Karpas-422 (cell line): ENCODE results near the gene PARVG. TPM values are rescaled to one million over a fixed set of nuclear protein-coding genes. Genes with fewer than 3 reads are reported as not detected.

Experiments used
- DNase-seq: peaks from one replicate; pipeline ENCODE4 v3.0.0-alpha.2; 2015
- H2AFZ ChIP-seq: fragments of 200-600 bp; sonication (generic); 2 replicates; pipeline ENCODE4 v1.6.1; 2014; ENCODE audit warnings: antibody characterized with exemption, low read length, mixed read lengths
- H3K27ac ChIP-seq: fragments of 200-600 bp; sonication (generic); 2 replicates; pipeline ENCODE4 v1.5.1; 2014; ENCODE audit warnings: mild to moderate bottlenecking, low read length, moderate library complexity
- H3K27me3 ChIP-seq: fragments of 200-600 bp; sonication (generic); 2 replicates; pipeline ENCODE4 v1.6.1; 2014; ENCODE audit warnings: low read length, mixed read lengths
- H3K36me3 ChIP-seq: fragments of 200-600 bp; sonication (generic); 2 replicates; pipeline ENCODE4 v1.6.1; 2014; ENCODE audit warnings: low read length, mixed read lengths; ENCODE audit not compliant: insufficient read depth
- H3K4me1 ChIP-seq: fragments of 200-600 bp; sonication (generic); 2 replicates; pipeline ENCODE4 v1.6.1; 2014; ENCODE audit warnings: mild to moderate bottlenecking, low read length, mixed read lengths
- H3K4me2 ChIP-seq: fragments of 200-600 bp; sonication (generic); 2 replicates; pipeline ENCODE4 v1.6.1; 2014; ENCODE audit warnings: low read length, low read depth, mild to moderate bottlenecking; ENCODE audit not compliant: poor library complexity, severe bottlenecking
- H3K4me3 ChIP-seq: fragments of 200-600 bp; sonication (generic); 2 replicates; pipeline ENCODE4 v1.5.1; 2014; ENCODE audit warnings: mild to moderate bottlenecking, antibody characterized with exemption, low read length, mixed read lengths
- H3K79me2 ChIP-seq: fragments of 200-600 bp; sonication (generic); 2 replicates; pipeline ENCODE4 v1.6.1; 2014; ENCODE audit warnings: mild to moderate bottlenecking, low read length, mixed read lengths
- H3K9ac ChIP-seq: fragments of 200-600 bp; sonication (generic); 2 replicates; pipeline ENCODE4 v1.6.0; 2014; ENCODE audit warnings: low read length
- H3K9me2 ChIP-seq: fragments of 200-600 bp; sonication (generic), shearing (Covaris generic); replicated peaks from 2 replicates; pipeline ENCODE4 v1.6.0; 2014; ENCODE audit warnings: mild to moderate bottlenecking, low read length, moderate library complexity; ENCODE audit not compliant: insufficient read depth
- H3K9me3 ChIP-seq: fragments of 300-700, 200-600 bp; sonication (generic); 2 replicates; pipeline ENCODE4 v1.6.1; 2014; ENCODE audit warnings: low read length, mixed read lengths
- H4K20me1 ChIP-seq: fragments of 200-600 bp; sonication (generic); 2 replicates; pipeline ENCODE4 v1.6.1; 2014; ENCODE audit warnings: mild to moderate bottlenecking, antibody characterized with exemption, low read length, low read depth; ENCODE audit not compliant: insufficient read depth
- total RNA-seq: library from RNA; depleted of rRNA; stranded (reverse); fragments of >200 nt; shearing (Covaris generic); gene quantifications from 2 replicates; pipeline ENCODE4 v1.2.3, GENCODE V29; 2014; ENCODE audit warnings: low replicate concordance

Gene PARVG
- total RNA-seq, 1 experiment from 2014 or later: 6.3 TPM

GRCh38 chr22:44147008-44147645, 33.6 kb upstream of the PARVG start:
- Histone ChIP-seq H3K4me1 (no peaks in the 10 kb centered on the region), H3K9ac (no peak overlapping the region), H3K27me3 (no peaks in the 10 kb centered on the region), H4K20me1 (no peaks in the 10 kb centered on the region), H3K9me2 (no peaks in the 10 kb centered on the region), H3K79me2 (no peaks in the 10 kb centered on the region), H3K27ac (no peak overlapping the region), H3K9me3 (no peaks in the 10 kb centered on the region), H3K4me2 (no peak overlapping the region), H2AFZ (no peak overlapping the region), H3K36me3 (no peaks in the 10 kb centered on the region), H3K4me3 (no peak overlapping the region)
- DNase-seq: no peak

DNA sequence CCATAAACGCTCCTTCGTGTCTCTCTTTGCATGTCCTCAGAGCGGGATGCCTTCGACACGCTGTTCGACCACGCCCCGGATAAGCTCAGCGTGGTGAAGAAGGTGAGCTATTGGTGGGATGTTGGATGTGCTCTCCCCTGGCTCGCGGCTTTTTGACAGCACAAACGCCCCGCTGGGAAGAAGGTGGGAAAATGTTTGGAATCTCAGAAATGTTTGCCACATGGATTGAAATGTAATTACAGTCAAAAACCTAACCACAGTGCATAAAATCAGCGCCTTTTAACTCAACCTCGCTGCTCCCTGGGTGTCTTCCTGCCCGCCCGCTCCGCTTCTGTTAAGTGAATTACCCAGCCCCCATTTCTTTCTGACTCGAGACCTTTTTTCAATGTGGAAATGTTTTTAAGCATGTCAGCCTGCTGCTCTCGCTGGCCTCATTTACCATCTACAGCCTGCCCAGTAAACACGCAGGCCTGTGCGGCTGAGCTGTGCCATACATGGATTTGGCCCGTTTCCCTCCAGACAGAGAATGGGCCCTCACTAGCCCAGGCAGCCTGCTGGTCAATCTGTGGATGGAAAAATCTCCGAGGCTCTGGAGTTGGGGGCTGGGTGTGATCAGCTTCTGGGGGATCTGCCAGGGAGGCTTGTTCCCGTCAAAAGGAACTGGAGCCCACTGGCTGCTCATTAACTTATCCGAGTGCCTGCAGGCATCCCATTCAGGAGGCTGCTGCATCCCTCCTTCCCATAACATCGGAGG, 32.7 kb upstream of the PARVG start:
- Histone ChIP-seq H3K4me2 (no peak overlapping the region), H2AFZ (no peak overlapping the region), H3K36me3 (no peaks in the 10 kb centered on the region), H4K20me1 (no peaks in the 10 kb centered on the region), H3K4me3 (no peak overlapping the region), H3K27ac (no peak overlapping the region), H3K9me2 (no peaks in the 10 kb centered on the region), H3K4me1 (no peaks in the 10 kb centered on the region), H3K9ac (no peak overlapping the region), H3K9me3 (no peaks in the 10 kb centered on the region), H3K79me2 (no peaks in the 10 kb centered on the region), H3K27me3 (no peaks in the 10 kb centered on the region)
- DNase-seq: no peak

DNA sequence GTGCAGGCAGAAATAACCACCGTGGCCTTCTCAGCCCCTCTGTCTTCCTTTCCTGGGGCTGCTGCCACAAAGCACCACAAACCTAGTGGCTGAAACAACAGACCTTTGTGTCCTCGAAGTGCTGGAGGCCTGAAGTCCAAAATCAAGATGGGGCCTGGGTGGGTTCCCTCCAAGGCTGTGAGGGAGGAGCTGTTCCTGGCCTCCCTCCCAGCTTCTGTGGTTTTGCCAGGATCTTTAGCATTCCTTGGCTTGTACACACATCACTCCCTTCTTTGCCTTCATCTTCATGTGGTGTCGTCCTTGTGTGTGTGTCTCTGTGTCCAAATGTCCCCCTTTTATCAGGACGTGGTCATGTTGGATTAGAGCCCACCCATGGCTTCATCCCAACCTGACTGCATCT, 29.0 kb upstream of the PARVG start:
- no peak overlapping the region for H3K27ac ChIP-seq
- H3K4me3 ChIP-seq: no peak overlapping the region
- no peak overlapping the region for H2AFZ ChIP-seq
- no peaks in the 10 kb centered on the region for H3K36me3 ChIP-seq
- no peaks in the 10 kb centered on the region for H3K27me3 ChIP-seq
- H3K9me3 ChIP-seq: no peaks in the 10 kb centered on the region
- no peak overlapping the region for H3K4me2 ChIP-seq
- no peaks in the 10 kb centered on the region for H3K79me2 ChIP-seq
- DNase-seq: no peak
- no peaks in the 10 kb centered on the region for H4K20me1 ChIP-seq
- H3K9ac ChIP-seq: no peak overlapping the region
- no peaks in the 10 kb centered on the region for H3K4me1 ChIP-seq
- H3K9me2 ChIP-seq: no peaks in the 10 kb centered on the region

GRCh38 chr22:44153710-44154109, 27.0 kb upstream of the PARVG start:
- Histone ChIP-seq H4K20me1 (no peaks in the 10 kb centered on the region), H3K9ac (no peak overlapping the region), H3K9me2 (no peaks in the 10 kb centered on the region), H3K4me3 (no peak overlapping the region), H3K27me3 (no peaks in the 10 kb centered on the region), H3K9me3 (no peaks in the 10 kb centered on the region), H3K4me2 (no peak overlapping the region), H2AFZ (no peak overlapping the region), H3K27ac (no peak overlapping the region), H3K79me2 (no peaks in the 10 kb centered on the region), H3K4me1 (no peaks in the 10 kb centered on the region), H3K36me3 (no peaks in the 10 kb centered on the region)
- no peak for DNase-seq

- H3K4me1 ChIP-seq: no peaks in the 10 kb centered on the region
- H3K9ac ChIP-seq: no peak overlapping the region
- H3K79me2 ChIP-seq: no peaks in the 10 kb centered on the region
- no peak overlapping the region for H3K4me3 ChIP-seq
- no peak overlapping the region for H3K27ac ChIP-seq
- H3K36me3 ChIP-seq: no peaks in the 10 kb centered on the region
- H3K9me3 ChIP-seq: no peaks in the 10 kb centered on the region
- no peak overlapping the region for H2AFZ ChIP-seq
- DNase-seq: no peak
- no peak overlapping the region for H3K4me2 ChIP-seq
- H3K27me3 ChIP-seq: no peaks in the 10 kb centered on the region
- no peaks in the 10 kb centered on the region for H4K20me1 ChIP-seq
- no peaks in the 10 kb centered on the region for H3K9me2 ChIP-seq
These were observed 26.2 kb upstream of the PARVG start for GRCh38 chr22:44154436-44154942.

GRCh38 chr22:44155115-44155514, 25.6 kb upstream of the PARVG start:
- no peaks in the 10 kb centered on the region for H3K36me3 ChIP-seq
- no peaks in the 10 kb centered on the region for H3K27me3 ChIP-seq
- no peaks in the 10 kb centered on the region for H3K79me2 ChIP-seq
- no peak overlapping the region for H3K4me3 ChIP-seq
- no peak overlapping the region for H3K9ac ChIP-seq
- no peaks in the 10 kb centered on the region for H3K4me1 ChIP-seq
- H3K9me3 ChIP-seq: no peaks in the 10 kb centered on the region
- H3K9me2 ChIP-seq: no peaks in the 10 kb centered on the region
- no peaks in the 10 kb centered on the region for H4K20me1 ChIP-seq
- no peak overlapping the region for H2AFZ ChIP-seq
- H3K4me2 ChIP-seq: no peak overlapping the region
- no peak for DNase-seq
- H3K27ac ChIP-seq: no peak overlapping the region

- H3K27me3 ChIP-seq: no peaks in the 10 kb centered on the region
- H3K79me2 ChIP-seq: no peaks in the 10 kb centered on the region
- DNase-seq: no peak
These were observed 22.7 kb upstream of the PARVG start for GRCh38 chr22:44157916-44158618.

GRCh38 chr22:44158816-44159215, 21.9 kb upstream of the PARVG start:
- Histone ChIP-seq H3K9ac (no peak overlapping the region), H4K20me1 (no peaks in the 10 kb centered on the region), H3K36me3 (no peaks in the 10 kb centered on the region), H3K4me2 (no peak overlapping the region), H3K27ac (no peak overlapping the region), H3K79me2 (no peaks in the 10 kb centered on the region), H2AFZ (no peak overlapping the region), H3K9me3 (no peaks in the 10 kb centered on the region), H3K9me2 (no peaks in the 10 kb centered on the region), H3K4me1 (no peaks in the 10 kb centered on the region), H3K27me3 (no peaks in the 10 kb centered on the region), H3K4me3 (no peak overlapping the region)
- DNase-seq: no peak

More at GRCh38 chr22:44157916-44158618, 22.7 kb upstream of the PARVG start:
- Histone ChIP-seq H4K20me1 (no peaks in the 10 kb centered on the region), H3K9ac (no peak overlapping the region), H3K9me3 (no peaks in the 10 kb centered on the region), H3K9me2 (no peaks in the 10 kb centered on the region), H3K27ac (no peak overlapping the region), H3K4me1 (no peaks in the 10 kb centered on the region), H3K4me3 (no peak overlapping the region), H3K4me2 (no peak overlapping the region), H2AFZ (no peak overlapping the region), H3K36me3 (no peaks in the 10 kb centered on the region)
